GM19372 (cell line): ENCODE data around the gene PTPN5.

Experiments
- ATAC-seq: cut with Tn5 transposase; IDR thresholded peaks from one replicate; pipeline ENCODE4 v1.9.1; 2021; ENCODE audit warnings: mild to moderate bottlenecking, low read depth, moderate library complexity; ENCODE audit not compliant: unreplicated experiment

PTPN5 gene

DNA sequence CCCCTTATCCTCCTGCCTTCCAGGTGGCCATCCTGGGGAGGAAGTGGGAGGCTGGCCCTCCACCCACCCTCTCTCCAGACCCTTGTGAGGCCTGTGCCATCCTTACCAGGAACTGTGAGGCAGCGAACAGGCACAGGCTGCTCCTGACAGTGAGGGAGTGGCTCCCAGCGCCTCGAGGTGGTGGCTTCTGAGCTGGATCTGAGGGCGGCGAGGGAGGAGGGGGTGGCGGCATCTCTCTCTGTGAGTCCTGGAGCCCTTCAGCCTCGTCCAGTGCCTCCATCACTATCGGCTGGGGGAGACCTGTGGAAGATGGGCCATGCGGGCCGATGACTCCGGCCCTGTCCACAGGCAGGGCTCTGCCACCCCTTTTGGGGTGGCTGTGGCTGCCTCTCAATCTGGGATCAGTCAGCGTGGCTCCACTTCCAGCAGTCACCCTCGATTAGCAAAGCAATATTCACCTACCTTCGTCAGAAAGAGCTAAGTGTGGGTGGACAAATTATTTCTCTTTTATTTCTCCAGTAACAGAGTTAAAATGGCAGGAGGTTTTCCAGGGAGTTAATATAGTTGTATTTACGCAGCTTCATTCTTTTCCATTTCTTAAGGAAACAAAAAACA is 47.6 kb downstream of the PTPN5 start:
- ATAC-seq, result no peak

DNA sequence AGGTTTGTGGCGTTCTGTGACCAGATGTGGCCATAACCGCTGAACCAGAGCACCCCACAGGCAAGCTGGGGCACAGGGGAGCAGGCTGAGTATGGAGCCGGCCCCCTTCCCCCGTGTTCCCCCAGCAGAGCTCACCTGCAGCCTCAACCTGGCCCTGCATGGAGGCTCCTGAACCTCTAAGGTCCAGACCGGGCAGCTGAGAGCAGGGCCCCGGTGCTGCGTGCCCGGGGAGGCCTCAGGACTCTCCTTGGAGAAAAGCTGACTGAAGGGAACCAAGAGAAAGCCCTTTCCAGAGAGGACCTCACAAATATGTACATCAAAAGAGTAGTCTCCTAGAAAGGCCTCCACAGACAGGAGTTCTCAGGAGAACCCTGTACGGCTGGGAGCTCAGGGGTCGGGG is 48.2 kb downstream of the PTPN5 start:
- no peak for ATAC-seq

DNA sequence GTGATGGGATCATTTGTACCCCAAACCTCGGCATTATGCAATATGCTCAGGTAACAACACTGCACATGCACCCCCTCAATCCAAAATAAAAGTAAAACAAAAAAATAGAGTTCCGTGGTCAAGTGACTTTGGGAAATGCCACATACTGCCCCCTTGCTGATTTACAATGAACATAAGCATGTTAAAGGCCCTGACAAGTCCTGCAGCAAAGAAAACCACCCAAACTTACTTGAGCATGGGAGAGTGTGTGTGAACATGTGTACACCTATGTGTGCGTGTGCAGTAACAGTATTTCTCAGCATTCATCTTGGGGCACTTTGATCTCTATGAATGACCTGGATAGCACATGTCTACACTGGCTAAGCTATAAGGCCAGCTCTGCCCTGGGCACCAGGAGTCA is 49.8 kb downstream of the PTPN5 start:
- ATAC-seq, result no peak

DNA sequence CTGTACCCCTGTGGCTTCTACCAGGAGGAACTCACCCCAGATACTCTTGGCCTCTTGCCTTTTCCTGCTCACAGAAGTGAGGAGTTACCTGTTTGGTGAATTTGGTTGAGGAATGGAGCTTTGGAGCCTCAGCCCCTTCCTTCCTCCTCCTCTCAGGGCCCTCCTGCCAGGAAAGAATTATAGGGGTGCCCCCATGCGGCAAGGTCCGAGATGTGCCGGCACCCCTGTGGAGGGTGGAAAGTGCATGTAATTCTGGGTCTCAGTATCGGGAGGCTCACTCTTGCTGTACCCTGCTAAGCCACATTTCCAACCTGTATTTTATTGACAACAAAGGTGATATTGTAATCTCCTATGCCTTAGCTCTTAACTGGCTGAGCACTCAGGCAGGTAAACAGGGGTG is 51.9 kb downstream of the PTPN5 start:
- ATAC-seq, result no peak

DNA sequence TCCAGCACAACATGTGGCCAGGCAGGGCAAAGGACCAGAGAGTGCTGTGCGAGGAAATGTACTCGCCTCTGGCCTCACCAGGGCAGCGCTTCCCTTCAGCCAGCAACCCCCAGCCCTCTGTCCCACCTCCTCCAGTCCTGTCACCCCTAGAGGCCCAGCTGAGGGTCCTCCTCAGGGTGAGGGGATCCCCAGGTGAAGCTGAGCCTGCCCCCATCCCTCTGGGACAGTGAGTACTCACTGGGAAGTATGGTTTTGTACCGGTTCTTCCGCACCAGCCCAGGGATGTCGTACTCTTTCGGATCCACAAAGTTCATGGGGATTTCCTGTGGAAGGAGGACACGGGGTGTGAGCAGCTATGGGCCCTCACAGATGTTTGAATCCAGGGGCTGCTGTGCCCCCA is 54.0 kb downstream of the PTPN5 start:
- ATAC-seq, result no peak

- ATAC-seq, result no peak
These were observed 54.9 kb downstream of the PTPN5 start for GRCh38 chr11:18736590-18737148.

DNA sequence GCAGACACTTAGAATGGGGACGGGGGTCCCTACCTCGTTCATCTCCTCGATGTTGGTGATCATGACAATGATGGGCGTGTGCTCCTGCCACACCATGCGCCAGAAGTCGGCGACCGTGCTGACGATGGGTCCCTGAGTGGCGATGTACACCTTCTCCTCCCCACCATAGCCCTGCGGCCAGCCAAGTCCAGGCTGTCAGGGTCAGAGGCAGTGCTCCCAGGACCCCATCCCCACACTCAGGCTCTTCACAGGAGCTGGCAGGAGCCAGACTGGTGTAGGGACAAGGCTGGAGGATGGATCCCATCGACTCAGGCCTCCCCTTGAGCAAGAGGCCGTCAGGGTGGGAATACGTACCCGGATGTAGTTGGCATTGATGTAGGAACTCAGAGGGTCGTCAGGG is 58.4 kb downstream of the PTPN5 start:
- no peak for ATAC-seq

- no peak for ATAC-seq
These were observed 59.4 kb downstream of the PTPN5 start for GRCh38 chr11:18731949-18732821.

- ATAC-seq, result no peak
These were observed 60.2 kb downstream of the PTPN5 start for GRCh38 chr11:18731441-18731840.

DNA sequence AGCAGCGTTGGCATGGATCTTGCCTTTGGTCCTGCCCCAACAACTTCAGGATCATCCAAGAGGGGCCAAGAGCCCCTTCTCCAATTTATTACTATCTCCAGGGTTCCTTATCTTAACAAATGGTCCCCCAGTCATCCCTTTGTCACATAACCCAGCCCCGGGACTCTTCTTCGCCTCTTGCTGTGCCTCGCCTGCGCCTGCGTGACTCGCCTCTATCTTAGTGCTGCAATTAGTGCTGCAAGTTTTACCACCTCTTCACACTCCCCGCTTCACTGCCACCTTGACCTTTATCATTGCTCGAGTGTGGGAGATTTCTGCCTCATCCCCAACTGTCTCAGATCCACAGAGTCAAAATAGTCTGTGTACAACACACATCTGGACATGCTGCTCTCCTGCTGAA is 61.6 kb downstream of the PTPN5 start:
- ATAC-seq, result no peak

DNA sequence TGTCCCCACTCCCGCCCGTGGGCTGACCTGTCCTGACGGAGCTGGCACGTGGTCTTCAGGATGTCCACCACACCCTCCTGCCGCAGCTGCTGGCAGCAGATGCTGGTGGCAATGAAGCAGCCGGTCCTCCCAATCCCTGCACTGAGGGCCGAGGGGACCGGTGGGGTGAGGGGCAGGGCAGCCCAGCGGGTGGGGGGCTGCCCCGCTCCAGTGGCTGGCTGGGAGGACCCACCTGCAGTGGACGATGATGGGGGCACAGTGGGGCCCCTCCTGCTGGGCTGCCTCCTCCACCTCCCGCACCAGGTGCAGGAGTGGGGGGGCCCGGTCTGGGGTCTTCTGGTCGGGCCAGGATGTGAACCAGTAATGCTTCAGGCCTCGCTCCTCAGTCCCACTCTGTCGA is 62.2 kb downstream of the PTPN5 start:
- no peak for ATAC-seq

- no peak for ATAC-seq
These were observed 62.9 kb downstream of the PTPN5 start for GRCh38 chr11:18728658-18729057.

DNA sequence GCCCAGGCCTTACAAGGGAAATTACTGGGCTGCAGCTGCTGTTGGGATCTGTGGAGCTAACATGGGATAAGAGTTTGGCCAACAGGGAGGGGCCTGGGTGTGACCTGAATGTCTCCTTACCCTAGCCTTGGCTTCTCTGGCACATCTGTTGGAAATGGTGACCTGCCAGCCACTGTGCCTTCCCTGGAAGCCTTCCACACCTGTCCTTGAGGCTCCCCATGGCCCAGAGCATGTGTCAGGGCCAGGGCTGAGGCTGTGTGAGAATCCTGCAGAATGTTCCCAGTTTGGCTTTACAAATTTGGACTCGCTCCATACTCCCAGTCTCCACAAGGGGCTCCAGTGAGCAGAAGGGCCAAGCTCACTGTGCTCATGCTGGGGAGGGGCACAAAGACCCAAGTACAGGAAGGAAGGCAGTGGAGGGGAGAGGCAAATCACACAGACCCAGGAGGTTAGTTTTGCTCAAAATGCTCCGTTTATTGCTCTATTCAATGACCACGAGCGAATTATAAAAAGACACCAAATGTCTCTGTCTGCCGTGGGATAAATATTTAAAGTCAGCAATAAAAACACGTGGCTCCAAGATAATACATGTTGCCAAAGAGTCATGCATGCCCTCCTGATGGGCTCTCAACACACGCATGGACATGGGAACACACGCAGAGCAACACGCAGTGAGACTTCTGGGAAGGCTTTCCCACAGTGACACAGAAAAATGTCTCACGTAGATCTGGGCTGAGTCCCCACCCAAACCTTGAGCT is 63.9 kb downstream of the PTPN5 start:
- ATAC-seq, result peak; percentile 60

GRCh38 chr11:18726040-18726439 is 65.6 kb downstream of the PTPN5 start, which contains the start of gene IGSF22:
TSS of gene IGSF22 (minus strand) at chr11:18726188. CDS start at chr11:18724236, 1,952 bp downstream.
- ATAC-seq, result no peak

- no peak for ATAC-seq
These were observed 67.6 kb downstream of the PTPN5 start for GRCh38 chr11:18723991-18724390.

- ATAC-seq, result no peak
These were observed 69.3 kb downstream of the PTPN5 start for GRCh38 chr11:18722293-18722637.

- peak; percentile 85 for ATAC-seq
These were observed 69.9 kb downstream of the PTPN5 start for GRCh38 chr11:18721561-18722292.

DNA sequence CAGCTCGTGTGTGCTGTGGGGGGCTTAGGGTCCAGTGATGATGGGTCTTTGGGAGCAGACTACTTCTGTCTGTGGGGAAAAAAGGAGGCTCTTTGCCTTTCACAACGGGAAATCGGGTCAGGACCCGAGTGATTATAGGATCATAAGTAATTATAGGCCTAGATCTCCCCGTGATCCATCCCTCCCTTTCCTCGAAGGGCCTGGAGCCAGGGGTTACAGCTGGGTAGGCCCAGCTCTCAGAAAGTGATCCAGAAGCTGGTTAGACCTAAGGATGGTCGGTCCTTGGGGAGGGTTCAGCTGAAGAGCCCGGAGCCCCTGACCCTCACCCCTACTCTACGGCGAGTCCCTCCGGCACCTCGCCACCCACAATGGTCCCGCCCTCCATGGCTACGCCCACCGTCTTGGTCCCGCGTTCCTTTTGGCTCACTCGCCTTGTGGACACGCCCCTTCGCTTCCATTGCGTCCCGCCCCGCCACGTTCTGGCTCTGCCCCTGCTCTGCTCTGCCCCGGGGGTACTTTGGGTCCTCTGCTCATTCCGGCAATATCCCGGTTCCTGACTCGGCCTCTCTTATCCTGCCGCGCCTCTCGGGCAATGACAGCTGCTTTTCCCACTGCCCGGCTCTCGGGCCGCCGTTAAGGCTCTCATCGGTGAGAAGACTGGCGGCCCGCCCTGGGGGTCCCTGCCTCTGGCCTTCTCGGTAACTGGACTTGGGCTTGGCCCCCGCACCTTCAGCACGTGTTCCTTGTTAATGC is 70.6 kb downstream of the PTPN5 start:
- no peak for ATAC-seq

DNA sequence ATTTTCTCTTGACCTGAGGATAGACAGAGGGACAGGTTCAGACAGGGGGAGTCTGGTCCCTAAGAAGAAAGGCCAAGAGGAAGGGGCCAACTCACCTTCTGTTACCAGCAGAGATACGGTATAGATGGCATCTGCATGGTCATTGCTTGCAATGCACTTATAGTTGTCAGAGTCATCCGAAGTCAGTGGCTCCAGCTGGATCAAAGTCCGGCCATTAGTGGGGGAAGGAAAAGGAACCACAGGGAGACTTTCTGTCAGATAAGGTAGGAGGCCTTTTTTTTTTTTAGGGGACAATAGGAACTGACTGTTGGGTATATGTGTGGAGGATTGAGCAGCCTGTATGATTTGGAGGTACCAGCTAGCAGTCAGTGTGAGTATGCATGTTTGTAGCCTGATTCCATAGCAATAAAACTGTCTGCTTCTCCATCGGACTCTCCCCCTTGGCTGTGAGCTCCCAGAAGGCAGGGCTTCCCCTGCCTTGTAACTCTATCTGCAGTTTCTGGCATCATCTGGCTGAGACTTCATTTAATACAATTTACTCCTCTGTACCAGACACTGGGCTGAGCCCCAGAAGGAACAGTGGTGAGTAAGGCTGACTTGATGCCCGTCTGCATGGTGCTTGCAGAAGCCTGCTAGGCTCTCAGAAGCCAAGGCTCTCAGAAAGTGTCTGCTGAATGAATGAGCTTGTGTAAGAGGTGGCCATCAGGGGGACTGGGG is 71.3 kb downstream of the PTPN5 start:
- no peak for ATAC-seq
